GM12878 (cell line): ENCODE results near the gene KHDRBS2.

ENCODE experiments used
- ESRRA ChIP-seq: IDR thresholded peaks from 2 replicates; pipeline ENCODE4 v1.6.1; 2012; ENCODE audit warnings: mild to moderate bottlenecking, low read length, improper control_type of control experiment
- EZH2 ChIP-seq: IDR thresholded peaks from 2 replicates; pipeline ENCODE4 v1.6.1; 2012; ENCODE audit warnings: low read depth, mild to moderate bottlenecking, control low read depth, inconsistent platforms, low read length, borderline replicate concordance; ENCODE audit not compliant: control insufficient read depth
- HDAC6 ChIP-seq: fragments of 200-600 bp; sonication (generic); IDR thresholded peaks from one replicate; pipeline ENCODE4 v1.8.0; 2017; ENCODE audit warnings: antibody characterized with exemption; ENCODE audit not compliant: unreplicated experiment
- MTA3 ChIP-seq: IDR thresholded peaks from 2 replicates; pipeline ENCODE4 v1.6.1; 2012; ENCODE audit warnings: low read length, inconsistent platforms, borderline replicate concordance
- MYC ChIP-seq: IDR thresholded peaks from 2 replicates; pipeline ENCODE4 v1.6.1; 2011; ENCODE audit warnings: mild to moderate bottlenecking, low read length, moderate library complexity, inconsistent platforms; ENCODE audit not compliant: insufficient read depth, insufficient replicate concordance, insufficient read length, severe bottlenecking
- SIN3A ChIP-seq: IDR thresholded peaks from 2 replicates; pipeline ENCODE4 v1.6.1; 2012; ENCODE audit warnings: low read depth, low read length, improper control_type of control experiment
- SPI1 ChIP-seq: IDR thresholded peaks from 2 replicates; pipeline ENCODE4 v1.6.1; 2011; ENCODE audit warnings: low read depth, mild to moderate bottlenecking, low read length, moderate library complexity, borderline replicate concordance; ENCODE audit not compliant: insufficient read depth
- ZNF274 ChIP-seq: IDR thresholded peaks from one replicate; pipeline ENCODE4 v1.8.0; 2011; ENCODE audit not compliant: insufficient read length, insufficient read depth

- TF ChIP-seq SIN3A (no peak), SPI1 (no peak), MTA3 (no peak), ZNF274 (no peak), EZH2 (no peak), ESRRA (no peak), HDAC6 (no peak), MYC (no peak)
Measured at GRCh38 chr6:61867635-61868034, 418.4 kb downstream of the KHDRBS2 start.
